ENCODE measurements around the gene ZNF75A.

- no peak for TF ChIP-seq CTCF (conservative IDR thresholded peaks at IDR 0.05 in 1 of 2, IDR thresholded peaks at IDR 0.05 in 1 of 2; ENCODE audit: extremely low read depth in 1 of 2, insufficient read depth in 1 of 2, low read depth in 1 of 2, low read length in 2 of 2)
- TF ChIP-seq EZH2 (IDR thresholded peaks at IDR 0.05; ENCODE audit: borderline replicate concordance, low read length), result no peak
These were observed 12.7 kb upstream of the ZNF75A start for GRCh38 chr16:3292604-3293003.
